Keratinocyte (primary cell): ENCODE measurements around the gene STRN. TPM values are rescaled to one million over a fixed set of nuclear protein-coding genes. Genes with fewer than 3 reads are reported as not detected.

Experiments used
- DNase-seq: peaks from one replicate; pipeline ENCODE4 v3.0.0-alpha.2; 2011; ENCODE audit warnings: low read depth, missing footprints, low spot score
- FAIRE-seq: peaks from 2 replicates; lab custom pipeline; 2011; peaks lifted over from hg19 to GRCh38; lab: Jason Lieb, UNC
- H2AFZ ChIP-seq: 2 replicates; pipeline ENCODE4 v1.6.0; 2012; ENCODE audit warnings: low read length, control low read depth, inconsistent platforms; ENCODE audit not compliant: control insufficient read depth
- H3K27ac ChIP-seq: 2 replicates; pipeline ENCODE4 v1.5.1; 2011; ENCODE audit warnings: low read length; ENCODE audit not compliant: control insufficient read depth, insufficient read depth
- H3K27me3 ChIP-seq: 3 replicates; pipeline ENCODE4 v1.6.0; 2011; ENCODE audit warnings: low read length; ENCODE audit not compliant: control insufficient read depth, insufficient read depth; ENCODE audit errors: extremely low read depth
- H3K36me3 ChIP-seq, 2 experiments: 2 replicates in 1 of 2; 3 replicates in 1 of 2; pipeline ENCODE4 v1.5.1; 2011; ENCODE audit warnings: low read length in 2 of 2, mild to moderate bottlenecking in 1 of 2; ENCODE audit not compliant: control insufficient read depth in 2 of 2, insufficient read depth in 2 of 2; ENCODE audit errors: extremely low read depth in 1 of 2
- H3K4me1 ChIP-seq: 3 replicates; pipeline ENCODE4 v1.5.1; 2011; ENCODE audit warnings: low read length; ENCODE audit not compliant: control insufficient read depth, insufficient read depth; ENCODE audit errors: extremely low read depth
- H3K4me2 ChIP-seq: 3 replicates; pipeline ENCODE4 v1.6.0; 2011; ENCODE audit warnings: low read depth, low read length; ENCODE audit not compliant: control insufficient read depth, insufficient read depth; ENCODE audit errors: extremely low read depth
- H3K4me3 ChIP-seq, 3 experiments: fragments of 200-600 bp in 1 of 3; sonication (generic) in 1 of 3; 2 replicates in 2 of 3; 3 replicates in 1 of 3; pipeline ENCODE4 v1.5.1; 2011 to 2016; ENCODE audit warnings: low read length in 3 of 3, mild to moderate bottlenecking in 3 of 3, control low read depth in 2 of 3, inconsistent platforms in 1 of 3, low read depth in 1 of 3, mixed read lengths in 1 of 3, mixed run types in 1 of 3, moderate library complexity in 1 of 3; ENCODE audit not compliant: control insufficient read depth in 2 of 3, insufficient read depth in 2 of 3; ENCODE audit errors: extremely low read depth in 1 of 3
- H3K79me2 ChIP-seq: 2 replicates; pipeline ENCODE4 v1.6.0; 2012; ENCODE audit warnings: low read length; ENCODE audit not compliant: control insufficient read depth, insufficient read depth
- H3K9ac ChIP-seq: 3 replicates; pipeline ENCODE4 v1.6.0; 2011; ENCODE audit warnings: low read length; ENCODE audit not compliant: control insufficient read depth, insufficient read depth; ENCODE audit errors: extremely low read depth
- H3K9me1 ChIP-seq: 3 replicates; pipeline ENCODE4 v1.6.0; 2011; ENCODE audit warnings: low read length; ENCODE audit not compliant: control insufficient read depth, insufficient read depth; ENCODE audit errors: extremely low read depth
- H3K9me3 ChIP-seq: 2 replicates; pipeline ENCODE4 v1.5.1; 2012; ENCODE audit warnings: low read depth, low read length; ENCODE audit not compliant: control insufficient read depth
- H4K20me1 ChIP-seq: 3 replicates; pipeline ENCODE4 v1.6.0; 2011; ENCODE audit warnings: low read length; ENCODE audit not compliant: control insufficient read depth, insufficient read depth; ENCODE audit errors: extremely low read depth
- CTCF ChIP-seq, 3 experiments: IDR thresholded peaks in 1 of 3; conservative IDR thresholded peaks in 1 of 3; optimal IDR thresholded peaks in 1 of 3; 2 replicates in 2 of 3; 3 replicates in 1 of 3; pipeline versions ENCODE3 to v1.5.1; 2011; ENCODE audit warnings: low read length in 3 of 3, mild to moderate bottlenecking in 3 of 3, moderate library complexity in 2 of 3, control low read depth in 1 of 3, inconsistent platforms in 1 of 3; ENCODE audit not compliant: insufficient read depth in 2 of 3; ENCODE audit errors: extremely low read depth in 1 of 3
- EZH2 ChIP-seq: IDR thresholded peaks from one replicate; pipeline ENCODE4 v1.6.1; 2012; ENCODE audit warnings: inconsistent platforms, mild to moderate bottlenecking, low read length, moderate library complexity
- dilution Hi-C: fragments of 300-500 bp; cut with MboI; formaldehyde crosslinking; loops from one replicate; pipeline ENCODE4 v1.7.0; 2020; ENCODE audit warnings: low sequenced_read_pairs; ENCODE audit not compliant: extremely low pct_ligation_motif_present
- polyA plus RNA-seq, 5 experiments: library from polyadenylated mRNA; depleted of rRNA in 3 of 5; stranded (reverse) in 3 of 5; stranded (forward) in 1 of 5; unstranded in 1 of 5; fragments of >200 nt; gene quantifications; 1 replicate in 1 of 5; 2 replicates in 3 of 5; 3 replicates in 1 of 5; pipeline versions ENCODE4 v1.2.1 to v1.2.3, GENCODE V29; 2011 to 2012; ENCODE audit warnings: missing spikeins in 2 of 5, low read depth in 1 of 5, low replicate concordance in 1 of 5

Gene STRN
- polyA plus RNA-seq, 1 donor (not counting 4 experiments of a cell fraction or from before 2014, with no cell fraction given) = 29.3 TPM

GRCh38 chr2:36881816-36882215 lies 84.5 kb downstream of the STRN start:
- DNase-seq = no peak
- Histone ChIP-seq H3K4me1 (no peaks in the 10 kb centered on the region), H3K4me3 (no peak overlapping the region), H3K9me3 (no peaks in the 10 kb centered on the region), H3K4me2 (no peak overlapping the region), H3K9me1 (no peaks in the 10 kb centered on the region), H4K20me1 (no peaks in the 10 kb centered on the region), H3K79me2 (no peaks in the 10 kb centered on the region), H3K9ac (no peak overlapping the region), H3K36me3 (peaks cover 0 to 6% of the 10 kb centered on the region in 2 experiments), H3K27ac (no peak overlapping the region), H3K27me3 (no peaks in the 10 kb centered on the region), H2AFZ (no peak overlapping the region)
- FAIRE-seq = no peak
- dilution Hi-C loops = no loop called here
- no peak for TF ChIP-seq EZH2
- no peak for TF ChIP-seq CTCF (optimal IDR thresholded peaks at IDR 0.05 in 1 of 3, IDR thresholded peaks at IDR 0.05 in 1 of 3, conservative IDR thresholded peaks at IDR 0.05 in 1 of 3; ENCODE audit: extremely low read depth in 1 of 3, insufficient read depth in 2 of 3, low read length in 3 of 3)

- Histone ChIP-seq H3K36me3 (peaks cover 0 to 4% of the 10 kb centered on the region in 2 experiments), H3K9me1 (no peaks in the 10 kb centered on the region), H3K4me3 (no peak overlapping the region), H4K20me1 (no peaks in the 10 kb centered on the region), H3K27me3 (no peaks in the 10 kb centered on the region), H3K4me1 (no peaks in the 10 kb centered on the region), H3K9me3 (no peaks in the 10 kb centered on the region), H3K4me2 (no peak overlapping the region), H2AFZ (no peak overlapping the region), H3K27ac (no peak overlapping the region), H3K9ac (no peak overlapping the region), H3K79me2 (no peaks in the 10 kb centered on the region)
- no peak for DNase-seq
- no peak for TF ChIP-seq CTCF (optimal IDR thresholded peaks at IDR 0.05 in 1 of 3, IDR thresholded peaks at IDR 0.05 in 1 of 3, conservative IDR thresholded peaks at IDR 0.05 in 1 of 3; ENCODE audit: extremely low read depth in 1 of 3, insufficient read depth in 2 of 3, low read length in 3 of 3)
- no peak for TF ChIP-seq EZH2
- dilution Hi-C loops = no loop called here
- no peak for FAIRE-seq
Observed at GRCh38 chr2:36878429-36878828, 87.9 kb downstream of the STRN start.
